GM21515 (cell line): ENCODE results near the gene NKX1-1.
"Not testable (repeated sequence)": the region's sequence is repeated elsewhere in the genome, so short reads cannot be mapped to it uniquely, and the experiment has no call there.

Source experiments
- ATAC-seq: cut with Tn5 transposase; IDR thresholded peaks from one replicate; pipeline ENCODE4 v1.9.1; 2021; ENCODE audit not compliant: unreplicated experiment

NKX1-1 gene

GRCh38 chr4:1405636-1406393 is 427 bp downstream of the NKX1-1 start:
- ATAC-seq = no peak

- no peak for ATAC-seq
Measured at GRCh38 chr4:1405254-1405635, 997 bp downstream of the NKX1-1 start.

- no peak for ATAC-seq
Measured at GRCh38 chr4:1404573-1405253, 1.5 kb downstream of the NKX1-1 start.

GRCh38 chr4:1403591-1404572 is 2.4 kb downstream of the NKX1-1 start:
- ATAC-seq = no peak

- ATAC-seq = no peak
Measured at GRCh38 chr4:1403177-1403583, 3.1 kb downstream of the NKX1-1 start.

- ATAC-seq = no peak
Measured at GRCh38 chr4:1402516-1403091, 3.6 kb downstream of the NKX1-1 start.

GRCh38 chr4:1402021-1402515 is 4.2 kb downstream of the NKX1-1 start:
- ATAC-seq = no peak

- ATAC-seq = no peak
Measured at GRCh38 chr4:1401409-1402020, 4.7 kb downstream of the NKX1-1 start.

- ATAC-seq = no peak
Measured at GRCh38 chr4:1400831-1401408, 5.3 kb downstream of the NKX1-1 start.

GRCh38 chr4:1400191-1400805 is 5.9 kb downstream of the NKX1-1 start:
- no peak for ATAC-seq

GRCh38 chr4:1399508-1400190 is 6.6 kb downstream of the NKX1-1 start:
- ATAC-seq = no peak

GRCh38 chr4:1398681-1399507 is 7.3 kb downstream of the NKX1-1 start:
- no peak for ATAC-seq

GRCh38 chr4:1396806-1397455 is 9.3 kb downstream of the NKX1-1 start:
- ATAC-seq = no peak

GRCh38 chr4:1395941-1396805 is 10.1 kb downstream of the NKX1-1 start:
- no peak for ATAC-seq

- not testable (repeated sequence) for ATAC-seq
Measured at GRCh38 chr4:1395389-1395820, 10.8 kb downstream of the NKX1-1 start.

- ATAC-seq = not testable (repeated sequence)
Measured at GRCh38 chr4:1394554-1395388, 11.5 kb downstream of the NKX1-1 start.
